GM23248 (cell line): ENCODE measurements around the gene C20orf141.

Experiments used
- EZH2 ChIP-seq: fragments of 200-600 bp; sonication (generic); IDR thresholded peaks from 2 replicates; pipeline ENCODE4 v1.6.1; 2018; ENCODE audit warnings: antibody characterized with exemption, mild to moderate bottlenecking; ENCODE audit not compliant: insufficient read depth, poor library complexity, severe bottlenecking
- EZH2phosphoT487 ChIP-seq: fragments of 200-600 bp; sonication (generic); IDR thresholded peaks from 2 replicates; pipeline ENCODE4 v1.6.1; 2018; ENCODE audit warnings: antibody characterized with exemption, moderate library complexity, mild to moderate bottlenecking, low read depth; ENCODE audit not compliant: insufficient read depth

DNA sequence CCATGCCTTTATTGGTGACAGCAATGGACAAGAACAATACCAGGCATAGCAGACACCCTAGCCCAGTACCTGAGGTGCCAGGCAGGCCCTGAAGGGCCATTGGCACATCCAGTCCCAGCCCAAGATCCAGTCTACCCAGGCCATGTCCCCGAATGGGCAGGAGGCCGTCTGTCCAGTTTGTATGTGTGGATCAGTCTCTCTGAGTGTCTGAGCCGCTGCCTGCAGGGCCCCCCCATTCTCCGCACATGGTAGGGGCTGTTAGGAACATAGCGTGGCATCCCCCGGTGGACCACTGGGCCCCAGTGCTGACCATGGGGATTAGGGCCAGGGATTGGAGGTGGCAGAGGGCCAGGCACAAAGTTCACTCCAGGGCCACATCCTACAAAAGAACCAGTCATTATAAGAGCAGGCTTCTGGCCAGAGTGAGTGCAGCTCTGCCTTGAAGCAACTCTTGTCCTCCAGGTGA, 20.6 kb downstream of the C20orf141 start:
- TF ChIP-seq EZH2: no peak
- no peak for TF ChIP-seq EZH2phosphoT487
